ACHN (cell line): Measurements from ENCODE around the gene LTB4R.
A peak's percentile ranks its signal among the peaks of the same experiment; 100 is the strongest.
"Not testable (repeated sequence)": the region's sequence is repeated elsewhere in the genome, so short reads cannot be mapped to it uniquely, and the experiment has no call there.

Source experiments
- DNase-seq: peaks from one replicate; pipeline ENCODE4 v3.0.0-alpha.2; 2015
- in situ Hi-C: cut with HindIII; loops from 2 replicates; pipeline ENCODE4 v1.10.0; 2017; ENCODE audit warnings: low sequenced_read_pairs, low pct_ligation_motif_present, low pct_unique_long_range_greater_than_20kb

The LTB4R gene

GRCh38 chr14:24332268-24332993, 21.1 kb downstream of the LTB4R start:
- DNase-seq = peak; percentile 32
- in situ Hi-C loops = no loop called here

- in situ Hi-C loops = no loop called here
Measured at GRCh38 chr14:24334431-24335291, 23.4 kb downstream of the LTB4R start, which contains the start of gene ADCY4. ADCY4 (minus strand) TSS chr14:24335071; CDS start chr14:24334652, 419 bp downstream.

GRCh38 chr14:24335461-24336171, 24.3 kb downstream of the LTB4R start:
- DNase-seq = no peak
- in situ Hi-C loops = no loop called here

More at GRCh38 chr14:24334431-24335291, 23.4 kb downstream of the LTB4R start, which contains the start of gene ADCY4:
- DNase-seq = no peak

GRCh38 chr14:24337144-24337823, 26.0 kb downstream of the LTB4R start:
- no peak for DNase-seq
- in situ Hi-C loops = no loop called here

GRCh38 chr14:24337824-24338175, 26.5 kb downstream of the LTB4R start:
- no peak for DNase-seq
- in situ Hi-C loops = no loop called here

- in situ Hi-C loops = no loop called here
- DNase-seq = no peak
Measured at GRCh38 chr14:24338843-24339242, 27.5 kb downstream of the LTB4R start.

GRCh38 chr14:24339284-24340151, 28.2 kb downstream of the LTB4R start, which contains the start of gene RIPK3:
RIPK3 (minus strand) TSS chr14:24339991; CDS start chr14:24339826, 165 bp downstream.
- DNase-seq = no peak
- in situ Hi-C loops = no loop called here

GRCh38 chr14:24340606-24341005, 29.3 kb downstream of the LTB4R start:
- DNase-seq = no peak
- in situ Hi-C loops = no loop called here

GRCh38 chr14:24342889-24343288, 31.6 kb downstream of the LTB4R start:
- in situ Hi-C loops = no loop called here
- DNase-seq = no peak

GRCh38 chr14:24343795-24344660, 32.7 kb downstream of the LTB4R start:
- no peak for DNase-seq
- in situ Hi-C loops = no loop called here

- in situ Hi-C loops = no loop called here
- DNase-seq = no peak
Measured at GRCh38 chr14:24347134-24347533, 35.8 kb downstream of the LTB4R start.

- in situ Hi-C loops = no loop called here
- no peak for DNase-seq
Measured at GRCh38 chr14:24348186-24348585, 36.9 kb downstream of the LTB4R start.

- DNase-seq = no peak
- in situ Hi-C loops = no loop called here
Measured at GRCh38 chr14:24349742-24350141, 38.4 kb downstream of the LTB4R start.

GRCh38 chr14:24351517-24351916, 40.2 kb downstream of the LTB4R start:
- DNase-seq = no peak
- in situ Hi-C loops = no loop called here

GRCh38 chr14:24353559-24354481, 42.5 kb downstream of the LTB4R start:
- in situ Hi-C loops = no loop called here
- DNase-seq = no peak

- DNase-seq, in situ Hi-C loops: not testable (repeated sequence)
Measured at GRCh38 chr14:24354482-24354825, 43.2 kb downstream of the LTB4R start.
